Measurements from ENCODE around the gene ENDOU. TPM values are rescaled to one million over a fixed set of nuclear protein-coding genes. Genes with fewer than 3 reads are reported as not detected.

Gene ENDOU
- total RNA-seq, 2 experiments from 2014 or later = 0.19 TPM; not detected in 1

DNA sequence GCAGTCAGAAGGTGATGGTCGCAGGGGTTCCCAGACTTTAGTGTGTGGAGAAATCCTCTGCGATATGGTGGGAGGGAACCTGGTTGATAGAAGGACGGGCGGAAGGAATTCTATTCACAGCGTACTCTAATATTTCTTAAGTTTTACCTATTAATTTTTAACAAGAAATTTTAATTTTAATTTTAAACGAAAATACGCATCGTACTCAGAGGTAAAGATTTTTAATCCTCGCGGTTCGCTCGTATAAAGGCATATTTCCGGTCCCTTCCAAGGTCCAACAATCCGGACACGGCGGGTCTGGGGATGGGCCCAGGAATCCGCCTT lies 47.4 kb upstream of the ENDOU start:
- TF ChIP-seq EZH2phosphoT487 (IDR thresholded peaks at IDR 0.05; ENCODE audit: borderline replicate concordance, low read depth, low read length) = no peak
- TF ChIP-seq, protein P1, sequence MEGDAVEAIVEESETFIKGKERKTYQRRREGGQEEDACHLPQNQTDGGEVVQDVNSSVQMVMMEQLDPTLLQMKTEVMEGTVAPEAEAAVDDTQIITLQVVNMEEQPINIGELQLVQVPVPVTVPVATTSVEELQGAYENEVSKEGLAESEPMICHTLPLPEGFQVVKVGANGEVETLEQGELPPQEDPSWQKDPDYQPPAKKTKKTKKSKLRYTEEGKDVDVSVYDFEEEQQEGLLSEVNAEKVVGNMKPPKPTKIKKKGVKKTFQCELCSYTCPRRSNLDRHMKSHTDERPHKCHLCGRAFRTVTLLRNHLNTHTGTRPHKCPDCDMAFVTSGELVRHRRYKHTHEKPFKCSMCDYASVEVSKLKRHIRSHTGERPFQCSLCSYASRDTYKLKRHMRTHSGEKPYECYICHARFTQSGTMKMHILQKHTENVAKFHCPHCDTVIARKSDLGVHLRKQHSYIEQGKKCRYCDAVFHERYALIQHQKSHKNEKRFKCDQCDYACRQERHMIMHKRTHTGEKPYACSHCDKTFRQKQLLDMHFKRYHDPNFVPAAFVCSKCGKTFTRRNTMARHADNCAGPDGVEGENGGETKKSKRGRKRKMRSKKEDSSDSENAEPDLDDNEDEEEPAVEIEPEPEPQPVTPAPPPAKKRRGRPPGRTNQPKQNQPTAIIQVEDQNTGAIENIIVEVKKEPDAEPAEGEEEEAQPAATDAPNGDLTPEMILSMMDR (conservative IDR thresholded peaks at IDR 0.05; ENCODE audit: low read length) = no peak; the same call in 1 of the 2 replicates
- no peak for DNase-seq (ENCODE audit: low spot score)
- Histone ChIP-seq H4K20me1 (ENCODE audit: insufficient read depth, low read length) (no peaks in the 10 kb centered on the region), H3K4me2 (ENCODE audit: low read length) (peak overlapping the region; percentile 78), H3K36me3 (ENCODE audit: insufficient read depth, low read length) (no peaks in the 10 kb centered on the region), H3K79me2 (ENCODE audit: insufficient read depth, low read depth, low read length) (no peaks in the 10 kb centered on the region), H3K27ac (ENCODE audit: low read depth, low read length, poor library complexity, severe bottlenecking) (no peak overlapping the region), H2AFZ (ENCODE audit: low read length) (peak overlapping the region; percentile 37; the same call in 1 of the 2 replicates), H3K9me2 (ENCODE audit: insufficient read depth, low read length) (no peaks in the 10 kb centered on the region), H3K9me3 (ENCODE audit: low read length) (no peaks in the 10 kb centered on the region), H3K4me3 (ENCODE audit: low read depth, low read length, poor library complexity, severe bottlenecking) (peak overlapping the region; percentile 76), H3K4me1 (ENCODE audit: insufficient read depth, low read length, poor library complexity, severe bottlenecking) (peaks cover 43% of the 10 kb centered on the region)
- intact Hi-C loops (cut with micrococcal nuclease; ENCODE audit: unreplicated experiment) = loop anchor here (10.0 kb wide), 1 partner anchor 192 kb away; the partner anchor contains the start of gene TMEM106C
- BruUV-seq (replicated peaks) = no TSS peak
- ChIA-PET POLR2A (interaction anchor here (0.6 to 2.0 kb wide), 6 partner anchors 17 to 65 kb away, joined by 3 to 5 read pairs (median 4); no protein-coding TSS in a partner anchor), CTCF (ENCODE audit: unreplicated experiment) (interaction anchor here (0.9 to 2.1 kb wide), 3 partner anchors 30 to 61 kb away, joined by 4 to 9 read pairs (median 4); no protein-coding TSS in a partner anchor)

DNA sequence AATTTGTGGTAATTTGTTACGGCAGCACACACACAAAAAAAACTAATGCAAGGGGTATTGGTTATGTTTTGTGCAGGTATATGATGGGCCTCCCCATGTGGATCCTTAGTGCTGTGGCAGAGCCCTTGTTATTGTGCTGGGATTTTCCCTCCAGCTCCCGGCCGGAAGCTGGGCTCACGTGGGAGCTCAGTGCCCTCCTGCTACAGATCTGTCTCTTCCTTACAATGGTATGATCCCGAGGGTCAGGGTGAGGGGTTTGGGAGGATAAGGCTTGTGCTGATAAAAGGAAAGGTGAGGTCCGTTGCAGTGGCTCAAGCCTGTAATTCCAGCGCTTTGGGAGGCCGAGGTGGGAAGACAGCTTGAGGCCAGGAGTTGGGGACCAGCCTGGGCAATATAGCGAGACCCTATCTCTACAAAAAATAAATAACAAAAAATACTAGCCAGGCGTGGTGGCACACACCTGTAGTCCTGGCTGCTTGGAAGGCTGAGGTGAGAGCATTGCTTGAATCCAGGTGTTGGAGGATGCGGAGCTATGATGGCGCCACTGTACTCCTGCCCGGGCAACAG lies 46.9 kb upstream of the ENDOU start:
- no peak for TF ChIP-seq EZH2phosphoT487 (IDR thresholded peaks at IDR 0.05; ENCODE audit: borderline replicate concordance, low read depth, low read length)
- TF ChIP-seq, protein P1 (conservative IDR thresholded peaks at IDR 0.05; ENCODE audit: low read length) = no peak
- Histone ChIP-seq H3K79me2 (ENCODE audit: insufficient read depth, low read depth, low read length) (no peaks in the 10 kb centered on the region), H4K20me1 (ENCODE audit: insufficient read depth, low read length) (no peaks in the 10 kb centered on the region), H3K4me2 (ENCODE audit: low read length) (peak overlapping the region; percentile 78), H3K36me3 (ENCODE audit: insufficient read depth, low read length) (no peaks in the 10 kb centered on the region), H3K27ac (ENCODE audit: low read depth, low read length, poor library complexity, severe bottlenecking) (no peak overlapping the region), H3K9me2 (ENCODE audit: insufficient read depth, low read length) (no peaks in the 10 kb centered on the region), H3K4me3 (ENCODE audit: low read depth, low read length, poor library complexity, severe bottlenecking) (peak overlapping the region; percentile 76), H3K4me1 (ENCODE audit: insufficient read depth, low read length, poor library complexity, severe bottlenecking) (peaks cover 38% of the 10 kb centered on the region), H3K9me3 (ENCODE audit: low read length) (no peaks in the 10 kb centered on the region), H2AFZ (ENCODE audit: low read length) (peak overlapping the region; percentile 37; the same call in 1 of the 2 replicates)
- DNase-seq (ENCODE audit: low spot score) = no peak
- ChIA-PET POLR2A (interaction anchor here (0.6 to 2.0 kb wide), 7 partner anchors 17 to 65 kb away, joined by 3 to 5 read pairs (median 3); no protein-coding TSS in a partner anchor), CTCF (ENCODE audit: unreplicated experiment) (interaction anchor here (0.6 to 2.1 kb wide), 4 partner anchors 28 to 62 kb away, joined by 3 to 9 read pairs (median 4); no protein-coding TSS in a partner anchor)
- intact Hi-C loops (cut with micrococcal nuclease; ENCODE audit: unreplicated experiment) = loop anchor here (10.0 kb wide), 1 partner anchor 193 kb away; the partner anchor contains the start of gene TMEM106C
- no TSS peak for BruUV-seq (replicated peaks)

DNA sequence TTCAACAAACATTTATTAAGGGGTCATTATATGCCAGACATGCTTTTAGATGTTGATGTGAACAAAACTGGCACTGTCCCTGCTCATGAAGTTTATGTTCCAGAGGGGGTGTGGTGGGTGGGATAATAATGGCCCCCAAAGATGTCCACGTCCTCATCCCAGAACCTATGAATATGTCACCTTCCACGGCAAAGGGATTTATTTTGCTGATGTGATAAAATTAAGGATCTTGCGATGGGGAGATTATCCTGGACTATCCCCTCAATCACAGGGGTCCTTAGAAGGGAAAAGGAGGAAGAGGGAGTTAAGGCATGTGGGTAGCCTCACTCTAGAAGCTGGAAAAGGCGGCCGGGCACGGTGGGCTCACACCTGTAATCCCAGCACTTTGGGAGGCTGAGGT lies 46.0 kb upstream of the ENDOU start:
- ChIA-PET POLR2A (interaction anchor here (0.6 to 2.7 kb wide), 5 partner anchors 13 to 907 kb away, joined by 3 to 10 read pairs (median 3); partner anchors contain the start of genes ENDOU and RAPGEF3), CTCF (ENCODE audit: unreplicated experiment) (interaction anchor here (7.1 kb wide), 1 partner anchor 28 kb away, joined by 74 read pairs; no protein-coding TSS in a partner anchor)
- Histone ChIP-seq H3K9me3 (ENCODE audit: low read length) (no peaks in the 10 kb centered on the region), H4K20me1 (ENCODE audit: insufficient read depth, low read length) (no peaks in the 10 kb centered on the region), H3K9me2 (ENCODE audit: insufficient read depth, low read length) (no peaks in the 10 kb centered on the region), H3K27ac (ENCODE audit: low read depth, low read length, poor library complexity, severe bottlenecking) (no peak overlapping the region), H3K4me3 (ENCODE audit: low read depth, low read length, poor library complexity, severe bottlenecking) (no peak overlapping the region), H2AFZ (ENCODE audit: low read length) (no peak overlapping the region), H3K79me2 (ENCODE audit: insufficient read depth, low read depth, low read length) (no peaks in the 10 kb centered on the region), H3K36me3 (ENCODE audit: insufficient read depth, low read length) (no peaks in the 10 kb centered on the region), H3K4me2 (ENCODE audit: low read length) (no peak overlapping the region), H3K4me1 (ENCODE audit: insufficient read depth, low read length, poor library complexity, severe bottlenecking) (peaks cover 37% of the 10 kb centered on the region)
- TF ChIP-seq, protein P1 (conservative IDR thresholded peaks at IDR 0.05; ENCODE audit: low read length) = no peak
- TF ChIP-seq EZH2phosphoT487 (IDR thresholded peaks at IDR 0.05; ENCODE audit: borderline replicate concordance, low read depth, low read length) = no peak
- no TSS peak for BruUV-seq (replicated peaks)
- no peak for DNase-seq (ENCODE audit: low spot score)
- intact Hi-C loops (cut with micrococcal nuclease; ENCODE audit: unreplicated experiment) = loop anchor here (10.0 kb wide), 1 partner anchor 193 kb away; the partner anchor contains the start of gene TMEM106C
